GM19240 (cell line): Measurements from ENCODE around the gene CAMK2N2.

ENCODE experiments used
- DNase-seq: peaks from one replicate; pipeline ENCODE4 v3.0.0; 2011; ENCODE audit warnings: low spot score; ENCODE audit not compliant: insufficient read length

The CAMK2N2 gene

DNA sequence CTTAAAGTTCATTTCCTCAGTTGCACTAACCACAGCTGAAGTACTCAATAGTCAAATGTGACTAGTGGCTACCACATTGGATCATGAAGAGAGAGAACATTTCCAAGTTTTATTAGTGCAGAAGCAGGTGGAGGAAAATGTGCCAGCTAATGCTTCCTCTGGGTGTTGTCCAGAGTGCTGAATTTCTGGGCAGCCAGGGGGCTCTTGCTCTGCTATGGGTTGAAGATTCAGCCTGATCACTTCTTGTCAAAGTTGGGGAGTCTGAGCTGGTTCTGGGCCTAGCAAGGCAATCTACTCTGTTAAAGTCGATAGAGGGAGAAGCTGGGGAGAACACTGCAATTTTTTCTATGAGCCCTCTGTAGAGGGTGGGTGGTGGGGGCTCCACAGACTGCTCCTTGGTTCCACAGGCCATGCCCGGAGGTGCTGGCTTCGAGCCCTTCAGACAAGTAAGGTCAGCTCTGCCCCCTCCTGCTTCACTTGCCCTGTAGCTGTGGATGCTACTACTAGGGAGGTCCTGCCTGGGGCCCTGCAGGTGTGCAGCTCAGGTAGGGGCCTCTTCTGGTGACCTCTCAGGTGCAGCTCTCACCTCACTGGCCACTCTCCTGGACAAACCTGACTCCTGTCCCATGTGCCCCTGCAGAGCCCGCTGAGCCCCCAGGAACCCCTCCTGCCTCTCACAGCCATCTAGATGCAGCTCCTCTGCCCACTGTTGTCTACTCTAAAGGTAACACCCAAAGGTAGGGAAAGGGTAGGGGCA, 20.8 kb downstream of the CAMK2N2 start:
- no peak for DNase-seq

DNA sequence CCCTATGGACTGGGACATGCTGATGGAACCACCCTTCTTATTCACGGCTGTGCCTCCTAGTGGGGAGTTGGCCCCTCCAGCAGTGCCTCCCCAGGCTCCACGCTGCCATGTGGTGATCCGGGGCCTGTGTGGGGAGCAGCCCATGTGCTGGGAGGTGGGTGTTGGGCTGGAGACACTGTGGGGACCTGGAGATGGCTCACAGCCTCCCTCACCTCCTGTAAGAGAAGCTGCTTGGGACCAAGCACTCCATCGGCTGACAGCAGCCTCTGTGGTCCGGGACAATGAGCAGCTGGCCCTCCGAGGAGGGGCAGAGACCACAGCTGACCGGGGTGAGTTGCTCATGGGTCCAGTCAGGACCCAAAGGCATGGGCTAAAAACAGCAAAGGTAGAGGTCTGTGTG, 21.6 kb downstream of the CAMK2N2 start:
- no peak for DNase-seq

DNA sequence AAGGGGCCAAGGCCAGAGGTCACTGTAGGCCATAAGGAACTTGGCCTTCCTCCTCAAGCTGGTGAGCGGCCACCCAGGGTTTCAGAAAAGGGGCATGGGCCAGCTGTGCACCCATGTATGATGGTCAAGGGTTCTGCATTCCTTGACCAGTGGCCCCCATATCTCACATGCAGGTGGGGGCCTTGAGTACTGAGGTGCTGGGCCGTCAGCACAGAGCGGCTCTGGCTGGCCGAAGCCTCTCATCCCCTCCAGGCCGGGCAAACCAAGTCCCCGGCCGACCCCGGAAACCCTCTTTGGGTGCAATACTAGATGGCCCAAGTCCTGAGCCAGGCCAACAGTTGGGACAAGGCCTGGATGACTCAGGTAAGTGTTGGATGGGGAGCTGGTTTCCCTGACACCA, 22.1 kb downstream of the CAMK2N2 start:
- no peak for DNase-seq

DNA sequence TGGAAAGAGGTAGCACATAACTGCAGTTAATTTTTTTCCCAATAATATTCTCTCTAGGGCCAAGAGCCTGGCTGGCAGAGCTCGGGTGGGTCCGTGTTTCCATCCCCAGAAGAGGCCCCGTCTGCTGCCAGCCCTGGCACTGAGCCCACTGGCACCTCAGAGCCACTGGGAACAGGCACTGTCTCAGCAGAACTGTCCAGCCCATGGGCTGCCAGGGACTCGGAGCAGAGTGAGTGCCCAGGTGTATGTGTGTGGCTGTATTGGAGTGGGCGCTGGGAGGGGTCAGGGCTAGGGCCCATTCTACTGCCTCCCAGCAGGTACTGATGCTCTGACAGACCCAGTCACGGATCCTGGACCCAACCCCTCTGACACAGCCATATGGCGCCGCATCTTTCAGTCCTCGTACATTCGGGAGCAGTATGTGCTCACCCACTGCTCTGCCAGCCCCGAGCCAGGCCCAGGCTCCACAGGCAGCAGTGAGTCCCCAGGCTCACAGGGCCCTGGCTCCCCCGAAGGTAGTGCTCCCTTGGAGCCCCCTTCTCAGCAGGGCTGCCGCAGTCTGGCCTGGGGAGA, 23.0 kb downstream of the CAMK2N2 start:
- no peak for DNase-seq

DNA sequence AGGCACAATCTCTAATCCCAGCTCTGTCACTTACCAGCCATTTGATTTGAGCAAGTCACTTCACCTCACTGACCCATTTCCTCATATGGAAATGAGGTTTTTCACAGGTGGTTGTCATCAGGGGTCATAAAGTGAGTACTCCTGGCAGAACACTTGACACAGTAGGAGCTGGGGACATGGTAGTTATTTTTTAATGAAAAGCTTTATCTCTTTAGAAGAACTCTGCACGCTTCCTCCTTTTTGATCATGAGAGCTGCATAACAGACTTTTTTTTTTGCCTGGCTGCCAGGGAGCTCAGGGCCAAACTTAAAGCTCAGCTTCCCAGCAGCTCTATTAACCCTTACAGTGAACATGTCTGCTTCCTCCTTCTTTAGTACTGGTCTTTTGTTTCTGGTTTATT, 23.5 kb downstream of the CAMK2N2 start:
- no peak for DNase-seq

DNA sequence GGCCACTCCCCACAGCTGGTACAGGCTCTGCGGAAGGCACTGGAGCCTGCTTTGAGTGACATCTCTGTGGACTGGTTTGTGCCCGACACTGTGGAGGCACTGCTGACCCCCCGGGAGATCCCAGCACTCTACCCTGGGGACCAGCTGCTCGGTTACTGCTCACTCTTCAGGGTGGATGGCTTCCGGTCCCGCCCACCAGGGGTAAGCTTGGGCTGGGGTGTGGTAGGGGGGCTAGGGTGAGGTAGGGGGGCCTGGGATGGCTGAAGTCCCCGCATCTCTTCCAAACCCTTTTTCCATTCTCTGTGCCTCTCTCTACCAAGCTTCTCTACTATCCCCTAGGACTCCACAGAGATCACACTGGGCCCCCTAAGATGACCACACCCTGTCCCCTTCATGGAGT, 24.1 kb downstream of the CAMK2N2 start:
- no peak for DNase-seq

DNA sequence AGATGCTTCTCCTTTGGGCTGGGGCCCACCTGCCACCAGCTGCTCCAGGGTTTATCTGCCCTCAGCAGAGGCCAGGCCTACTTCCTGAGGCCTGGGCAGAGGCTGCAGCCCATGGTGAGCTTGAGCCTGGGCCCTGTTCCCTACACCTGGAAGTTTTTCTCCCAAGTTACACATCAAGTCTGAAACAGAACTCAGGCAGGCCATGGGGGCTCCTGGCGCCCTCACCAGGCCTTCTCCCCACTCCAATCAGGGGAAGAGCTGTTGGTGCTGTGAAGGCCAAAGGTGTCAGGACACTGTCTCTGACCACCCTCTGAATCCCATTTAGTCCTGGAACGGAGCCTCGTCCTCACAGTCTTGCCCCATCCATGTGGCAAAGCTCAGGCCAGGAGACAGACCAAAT, 24.7 kb downstream of the CAMK2N2 start:
- DNase-seq: no peak

DNA sequence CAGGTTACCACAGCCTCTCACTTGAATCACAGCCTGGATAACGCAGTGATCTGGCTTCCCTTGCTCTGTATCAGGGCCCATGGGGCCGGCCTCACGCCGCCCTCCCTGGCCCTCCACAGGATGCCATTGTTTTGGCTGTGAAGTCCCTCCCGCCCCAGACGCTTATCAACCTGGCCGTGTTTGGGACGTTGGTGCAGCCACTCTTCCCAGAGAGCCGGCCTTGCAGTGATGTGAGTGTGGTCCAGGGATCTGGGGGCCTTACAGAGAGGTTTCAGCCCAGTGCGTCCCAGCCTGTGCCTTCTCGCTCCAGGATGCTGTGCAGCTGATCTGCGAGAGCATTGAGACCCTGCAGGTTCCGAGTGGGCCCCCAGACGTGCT, 25.3 kb downstream of the CAMK2N2 start:
- DNase-seq: no peak

DNA sequence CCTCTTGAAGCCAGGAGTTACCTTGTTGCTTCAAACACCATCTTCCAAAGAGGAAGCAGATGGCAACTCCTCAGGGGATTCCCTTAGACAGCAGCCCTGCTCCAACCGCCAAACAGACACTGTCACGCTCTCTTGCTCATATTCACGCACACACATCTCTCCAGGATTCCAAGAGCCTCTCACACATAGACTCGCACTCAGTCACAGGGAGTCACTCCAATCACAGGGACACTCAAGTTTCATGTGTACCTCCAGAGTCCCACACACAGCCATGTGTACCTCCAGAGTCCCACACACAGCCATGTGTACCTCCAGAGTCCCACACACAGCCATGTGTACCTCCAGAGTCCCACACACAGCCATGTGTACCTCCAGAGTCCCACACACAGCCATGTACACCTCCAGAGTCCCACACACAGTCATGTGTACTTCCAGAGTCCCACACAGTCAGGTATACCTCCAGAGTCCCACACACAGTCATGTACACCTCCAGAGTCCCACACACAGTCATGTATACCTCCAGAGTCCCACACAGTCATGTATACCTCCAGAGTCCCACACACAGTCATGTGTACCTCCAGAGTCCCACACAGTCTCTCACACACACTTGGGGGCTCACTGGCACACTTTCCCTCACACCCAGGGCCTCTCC, 25.8 kb downstream of the CAMK2N2 start:
- DNase-seq: no peak

DNA sequence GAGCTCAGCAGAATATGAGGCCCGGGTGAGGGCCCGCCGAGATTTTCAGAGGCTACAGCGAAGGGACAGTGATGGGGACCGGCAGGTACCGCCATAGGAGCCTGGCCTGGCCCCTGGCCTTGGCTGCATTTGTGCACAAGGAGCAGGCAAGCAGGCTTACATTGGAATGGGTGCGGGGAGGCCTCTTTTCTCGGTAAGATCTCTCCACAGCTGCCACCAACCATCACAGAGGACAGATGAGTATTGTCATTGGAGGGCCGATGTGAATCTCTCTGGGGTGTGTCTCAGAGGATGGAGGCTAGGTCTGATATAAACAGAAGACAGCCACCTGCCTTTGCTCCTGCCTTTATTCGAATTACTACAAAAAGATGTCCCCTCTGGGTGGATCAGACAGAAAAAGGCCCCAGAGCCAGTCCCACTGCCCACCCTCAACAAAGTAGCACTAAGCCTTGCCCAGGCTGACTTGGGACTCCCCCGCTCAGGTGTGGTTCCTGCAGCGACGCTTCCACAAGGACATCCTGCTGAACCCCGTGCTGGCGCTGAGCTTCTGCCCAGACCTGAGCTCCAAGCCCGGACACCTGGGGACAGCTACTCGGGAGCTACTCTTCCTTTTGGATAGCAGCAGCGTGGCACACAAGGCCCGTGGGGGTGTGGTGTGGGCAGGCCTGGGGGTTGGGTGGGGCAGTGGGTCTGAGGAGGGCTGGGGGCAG, 26.5 kb downstream of the CAMK2N2 start:
- no peak for DNase-seq

DNA sequence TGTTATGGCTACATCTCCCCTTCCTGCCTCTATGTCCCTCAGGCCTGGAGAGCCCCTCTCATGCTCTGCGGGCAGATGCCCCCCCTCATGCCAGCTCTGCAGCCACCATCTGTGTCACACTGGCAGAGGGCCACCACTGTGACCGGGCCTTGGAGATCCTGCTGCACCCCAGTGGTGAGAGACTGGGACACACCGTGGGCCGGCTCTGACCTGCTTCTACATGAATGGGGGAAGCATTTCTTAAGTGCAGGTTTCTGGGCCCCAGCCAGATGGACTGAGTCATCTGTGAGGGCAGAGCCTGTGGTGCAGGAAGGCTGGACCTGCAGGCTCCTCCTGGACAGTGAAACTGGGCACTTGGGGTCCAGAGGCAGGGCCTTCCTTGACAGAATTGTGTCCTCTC, 27.1 kb downstream of the CAMK2N2 start:
- DNase-seq: no peak

DNA sequence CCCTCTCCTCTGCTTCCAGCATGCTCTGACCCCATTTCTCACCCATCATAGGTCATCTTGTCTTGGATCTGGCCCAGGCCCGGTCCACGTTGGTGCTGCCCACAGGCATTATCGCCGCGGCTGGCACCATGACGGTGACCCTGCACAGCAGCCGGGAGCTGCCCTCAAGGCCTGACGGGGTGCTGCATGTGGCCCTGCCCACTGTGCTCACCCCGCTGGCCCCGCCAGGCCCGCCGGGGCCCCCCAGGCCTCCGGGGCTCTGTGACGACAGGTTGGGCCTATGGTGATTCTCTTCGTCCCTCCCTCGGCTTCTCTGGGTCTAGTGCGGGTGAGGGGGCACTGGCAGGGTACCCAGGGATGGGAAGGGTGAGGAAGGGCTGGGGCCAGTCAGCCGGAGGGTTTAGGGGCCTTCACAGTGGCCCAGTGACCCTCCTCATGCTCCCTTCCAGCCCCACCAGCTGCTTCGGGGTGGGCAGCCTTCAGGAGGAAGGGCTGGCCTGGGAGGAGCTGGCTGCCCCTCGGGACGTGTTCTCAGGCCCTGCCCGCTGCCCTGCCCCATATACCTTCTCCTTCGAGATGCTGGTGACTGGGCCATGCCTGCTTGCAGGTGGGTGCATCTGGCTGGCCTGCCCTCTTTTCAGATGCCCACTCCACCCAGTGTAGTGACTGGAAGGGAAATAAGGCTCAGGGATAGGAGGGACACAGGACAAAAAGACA, 28.1 kb downstream of the CAMK2N2 start:
- no peak for DNase-seq

DNA sequence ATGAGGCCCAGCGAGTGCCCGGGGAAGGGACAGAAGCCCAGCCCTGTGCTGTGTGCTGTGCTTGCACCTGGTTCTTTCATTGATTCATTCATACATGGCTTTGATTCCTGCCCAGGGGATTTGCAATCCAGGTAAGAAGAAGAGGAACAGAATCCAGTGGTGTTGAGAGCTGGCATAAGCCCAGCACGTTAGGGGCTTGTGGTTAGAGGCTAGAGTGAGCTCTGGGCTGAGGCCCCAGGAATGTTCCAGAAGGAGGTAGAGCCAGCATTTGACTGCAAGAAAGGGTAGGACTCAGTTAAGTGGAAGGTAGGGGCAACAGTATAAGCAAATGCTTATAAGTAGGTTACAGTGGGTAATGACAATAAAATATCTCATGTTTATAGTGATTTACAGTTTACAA, 29.7 kb downstream of the CAMK2N2 start:
- no peak for DNase-seq

DNA sequence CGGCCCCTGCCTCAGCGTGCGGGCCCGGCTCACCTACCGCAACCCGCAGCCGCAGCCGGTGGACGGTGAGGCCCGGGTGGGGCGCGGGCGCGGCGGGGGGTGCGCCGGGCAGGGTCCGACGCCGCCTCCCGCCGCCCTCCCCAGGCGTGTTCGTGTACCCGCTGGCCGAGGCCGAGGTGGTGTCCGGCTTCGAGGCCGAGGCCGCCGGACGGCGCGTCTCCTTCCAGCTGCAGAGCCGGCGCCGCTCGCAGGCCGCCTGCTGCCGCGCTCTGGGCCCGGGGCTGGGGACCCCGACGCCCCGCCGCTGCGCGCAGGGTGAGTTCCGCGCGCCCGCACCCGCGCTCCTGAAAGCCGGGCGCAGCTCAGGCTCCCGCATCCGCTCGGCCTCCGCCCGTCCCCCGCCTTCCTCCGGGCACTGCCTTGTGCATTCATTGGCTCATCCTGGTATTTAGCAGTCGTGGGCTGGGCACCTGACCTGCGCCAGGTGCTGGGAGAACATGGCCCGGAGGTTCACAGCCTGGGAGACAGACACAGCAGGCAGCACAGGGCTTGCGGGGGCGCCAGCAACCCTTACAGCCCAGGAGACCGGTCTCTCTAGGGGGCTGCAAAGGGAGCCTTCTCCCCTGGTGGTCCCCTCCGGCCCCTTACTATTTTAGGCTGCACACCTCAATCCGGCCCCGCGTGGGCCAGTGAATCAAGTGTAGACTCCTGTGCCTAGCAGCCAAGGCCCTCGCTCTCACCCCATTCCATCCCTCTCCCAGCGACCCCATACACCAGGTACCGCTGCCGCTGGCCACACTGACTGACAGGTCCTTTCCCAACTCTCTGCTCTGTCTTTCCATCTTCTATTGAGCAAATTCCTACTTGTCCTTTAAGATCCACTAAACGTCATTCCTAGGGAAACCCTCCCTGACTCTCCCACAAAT, 30.5 kb downstream of the CAMK2N2 start:
- DNase-seq: no peak

DNA sequence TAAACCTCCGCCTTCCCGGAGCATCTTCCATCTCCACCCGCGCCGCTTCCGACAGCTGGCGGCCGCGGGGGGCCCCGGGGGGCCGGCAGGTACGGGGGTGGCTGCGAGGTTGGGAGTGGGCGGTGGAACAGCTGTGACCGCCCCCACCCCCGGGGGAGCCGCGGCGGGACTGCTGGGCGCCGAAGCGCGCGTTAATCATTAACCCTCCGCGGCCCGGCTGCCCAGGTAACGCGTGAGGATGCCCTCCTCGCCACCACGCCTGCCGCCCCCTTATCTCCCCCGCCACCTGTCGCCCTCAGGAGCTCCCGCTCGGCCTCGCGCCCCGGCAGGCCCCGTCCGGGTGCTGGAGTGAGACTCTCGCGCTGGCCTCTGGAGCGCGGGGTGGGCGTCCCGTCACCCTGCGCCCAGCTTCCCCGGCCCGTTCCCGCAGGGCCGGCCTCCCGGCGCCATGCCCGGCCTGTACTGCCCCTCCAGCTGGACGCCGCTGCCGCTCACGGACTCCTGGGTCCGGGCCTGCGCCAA, 31.2 kb downstream of the CAMK2N2 start:
- DNase-seq: no peak

DNA sequence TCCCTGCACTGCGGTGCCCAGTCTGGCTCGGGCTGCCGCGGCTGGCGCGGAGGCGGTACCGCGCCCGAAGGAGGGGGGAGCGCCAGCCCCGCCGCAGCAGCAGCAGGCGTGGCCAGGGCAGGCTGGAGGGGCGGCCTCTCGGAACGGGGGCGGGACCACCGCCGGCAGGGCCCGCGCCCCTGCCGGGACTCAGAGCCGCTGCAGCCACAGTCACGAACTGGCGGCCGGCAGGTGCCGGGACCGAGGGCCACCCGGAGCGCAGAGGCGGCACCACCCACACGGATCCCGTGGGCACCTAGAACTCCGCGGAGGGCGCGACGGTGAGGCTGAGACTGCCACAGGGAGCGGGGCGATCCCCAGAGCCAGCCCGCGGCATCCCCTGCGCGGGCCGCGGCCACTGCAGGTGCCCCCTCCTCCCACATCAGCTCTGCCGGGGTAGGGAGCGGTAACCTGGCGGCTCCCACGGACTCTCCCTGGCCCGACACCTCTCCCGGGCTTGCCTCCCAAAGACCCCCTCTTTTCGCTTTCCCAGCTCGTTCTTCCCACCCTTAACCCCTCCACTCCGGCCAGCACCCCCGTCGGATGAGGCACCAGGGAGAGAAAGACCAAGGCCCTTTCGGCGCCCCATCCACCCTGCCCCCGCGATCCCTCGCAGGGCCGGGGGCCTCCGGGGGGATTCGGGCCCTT, 31.8 kb downstream of the CAMK2N2 start, which contains the start of gene VWA5B2:
VWA5B2 (plus strand) TSS at position 192 of the 687 bp plus-strand sequence. CDS start 944 bp downstream, outside the sequence.
- DNase-seq: peak; percentile 95

DNA sequence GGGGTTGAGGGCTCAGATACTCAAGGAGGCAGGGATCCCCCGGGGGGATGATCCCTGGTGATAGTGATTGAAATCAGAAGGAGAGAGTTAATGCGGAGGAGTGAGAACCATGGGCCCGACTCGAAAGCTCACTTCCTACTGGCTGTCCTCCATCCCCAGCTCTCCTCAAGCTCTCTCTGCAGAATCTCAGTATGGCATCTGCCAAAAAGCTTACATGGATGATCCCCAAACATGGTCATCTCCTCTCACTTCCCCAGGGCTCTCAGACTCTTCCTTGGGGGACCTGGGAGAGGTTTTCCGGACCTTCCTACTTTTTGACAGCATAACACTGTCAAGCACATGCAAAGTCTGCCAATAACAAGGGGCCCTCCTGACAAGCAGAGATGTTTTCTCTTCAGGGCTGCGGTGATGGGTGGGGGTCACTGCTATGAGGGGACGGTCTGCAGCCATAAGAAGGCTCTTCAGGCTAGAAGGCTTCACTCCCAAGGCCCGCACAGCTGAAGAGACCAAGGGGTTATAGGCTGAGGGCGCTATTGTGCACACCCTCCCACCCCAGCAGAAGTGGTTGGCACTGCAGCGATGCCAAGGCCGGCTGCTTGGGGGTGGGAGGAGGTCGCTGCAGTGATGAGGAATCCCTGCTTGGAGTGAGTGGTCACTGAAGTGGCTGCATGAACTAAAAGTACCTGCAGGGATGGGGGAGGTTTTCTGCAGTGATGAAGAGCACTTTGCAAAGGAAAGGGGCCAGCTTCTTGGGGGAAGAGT, 32.8 kb downstream of the CAMK2N2 start:
- DNase-seq: no peak

DNA sequence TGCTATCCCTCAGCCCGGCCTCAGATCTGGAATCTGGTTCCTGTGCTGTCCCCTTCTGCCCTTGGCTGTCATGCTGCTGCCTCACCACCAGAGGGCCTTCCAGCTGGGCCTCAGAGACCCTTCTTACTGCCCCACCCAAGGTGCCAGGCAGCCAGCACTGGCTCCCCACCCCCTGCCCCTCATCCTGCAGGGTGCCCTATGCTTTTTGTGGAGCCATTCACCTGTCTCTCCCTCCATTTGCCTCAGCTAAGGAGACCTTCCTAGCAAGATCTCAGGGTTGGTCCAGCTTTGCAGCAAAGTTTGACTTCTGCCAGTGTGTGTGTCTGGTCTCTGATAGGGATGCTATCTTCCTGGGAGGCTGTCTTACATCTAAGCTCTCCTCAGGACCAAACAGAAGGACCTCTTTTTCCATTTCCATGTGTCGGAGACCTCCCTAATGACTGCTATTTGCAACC, 33.8 kb downstream of the CAMK2N2 start:
- DNase-seq: peak; percentile 78

DNA sequence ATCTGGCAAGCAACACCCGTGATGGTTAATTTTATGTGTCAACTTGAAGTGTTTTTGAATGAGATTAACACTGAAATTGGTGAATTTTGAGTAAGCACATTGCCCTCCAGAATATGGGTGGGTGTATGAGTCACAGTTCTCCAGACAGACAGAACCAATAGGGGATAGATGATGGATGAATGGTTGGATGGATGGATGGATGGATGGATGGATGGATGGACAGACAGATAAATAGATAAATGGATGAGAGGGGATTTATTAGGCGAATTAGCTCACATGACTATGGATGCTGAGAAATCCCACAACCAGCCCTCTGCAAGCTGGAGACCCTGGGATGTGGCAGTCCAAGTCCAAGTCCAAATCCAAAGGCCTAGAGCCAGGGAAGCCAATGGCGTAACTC, 37.4 kb downstream of the CAMK2N2 start:
- no peak for DNase-seq
